HG02943 (cell line): ENCODE results near the gene CLDN24.

ENCODE experiments used
- ATAC-seq: cut with Tn5 transposase; IDR thresholded peaks from one replicate; pipeline ENCODE4 v1.9.1; 2021; ENCODE audit warnings: mild to moderate bottlenecking, low read depth, moderate library complexity; ENCODE audit not compliant: unreplicated experiment

The CLDN24 gene

DNA sequence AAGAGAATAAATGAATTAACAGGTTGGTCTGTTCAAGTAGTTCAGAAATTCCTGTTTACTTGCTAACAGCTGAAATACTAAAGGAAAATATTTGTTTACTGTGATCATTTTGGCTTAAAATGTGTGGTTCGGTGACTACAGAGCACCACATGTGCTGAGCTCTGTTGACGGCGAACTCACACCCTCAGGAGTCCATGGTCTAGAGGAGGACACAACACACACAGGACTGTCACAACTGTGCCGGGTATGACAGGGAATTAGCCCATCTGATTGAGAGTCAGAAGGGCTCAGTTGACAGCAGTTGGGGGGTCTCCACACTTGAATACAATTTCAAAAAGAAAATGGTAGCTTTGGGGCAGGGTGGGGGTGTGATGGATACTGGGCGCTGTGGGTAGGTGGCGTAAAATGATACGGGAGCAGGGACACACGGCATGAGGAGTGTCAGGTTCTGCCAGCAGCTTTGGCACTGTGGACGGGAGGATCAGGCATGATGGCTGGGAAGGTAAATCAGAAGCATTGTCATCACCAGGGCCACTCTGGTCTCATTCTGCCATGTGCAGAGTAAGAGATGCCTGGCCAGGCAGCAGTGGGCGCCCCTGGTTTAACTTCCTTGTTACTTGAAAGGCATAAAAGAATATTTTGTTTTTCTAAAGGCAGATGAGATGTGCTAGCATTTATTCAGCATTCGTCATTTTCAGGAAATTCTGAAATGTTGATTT lies 35.5 kb downstream of the CLDN24 start:
- peak; percentile 26 for ATAC-seq

DNA sequence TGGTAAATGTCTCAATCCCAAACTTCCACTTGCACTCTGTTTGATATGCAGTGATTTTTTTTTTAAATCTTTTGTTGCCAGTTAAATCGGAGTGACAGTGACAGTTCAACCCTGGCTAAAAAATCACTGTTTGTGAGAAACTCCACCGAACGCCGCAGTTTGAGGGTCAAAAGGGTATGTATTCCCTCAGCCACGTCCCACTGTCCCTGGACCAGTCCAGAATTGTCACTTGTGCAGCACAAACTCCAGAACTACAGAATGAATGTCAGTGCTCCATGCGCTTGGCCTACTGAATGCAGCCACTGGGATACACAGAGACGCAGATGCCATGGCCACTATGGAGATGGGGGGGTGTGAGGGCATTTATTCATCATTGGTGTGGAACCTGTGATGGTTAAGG lies 36.3 kb downstream of the CLDN24 start:
- ATAC-seq, result no peak

GRCh38 chr4:183284965-183285364 lies 37.3 kb downstream of the CLDN24 start:
- no peak for ATAC-seq

- ATAC-seq, result no peak
These were observed 37.9 kb downstream of the CLDN24 start for GRCh38 chr4:183284258-183284785.

DNA sequence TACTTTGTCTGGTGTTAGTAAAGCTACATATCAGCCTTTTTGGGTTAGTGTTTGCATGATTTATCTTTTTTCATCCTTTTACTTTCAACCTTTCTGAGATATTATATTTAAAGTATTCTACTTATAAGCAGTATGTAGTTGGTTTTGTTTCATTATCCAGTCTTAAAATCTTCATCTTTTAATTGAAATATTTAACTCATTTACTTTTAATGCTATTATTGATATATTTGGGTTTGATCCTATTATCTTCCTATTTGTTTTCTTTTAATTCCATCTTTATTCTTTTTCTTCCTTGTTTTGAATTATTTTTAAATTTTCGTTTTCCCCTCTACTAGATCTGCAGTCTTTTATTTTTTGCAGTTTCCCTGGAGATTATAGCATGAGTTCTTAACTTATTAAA lies 46.1 kb downstream of the CLDN24 start:
- no peak for ATAC-seq

GRCh38 chr4:183272384-183272783 lies 49.8 kb downstream of the CLDN24 start:
- ATAC-seq, result no peak
